Glomerular visceral epithelial cell (primary cell): ENCODE results near the gene UBLCP1.
"Not testable (repeated sequence)": the region's sequence is repeated elsewhere in the genome, so short reads cannot be mapped to it uniquely, and the experiment has no call there.

Source experiments
- DNase-seq: peaks from one replicate; pipeline ENCODE4 v3.0.0-alpha.2; 2016; ENCODE audit errors: extremely low spot score

The UBLCP1 gene

DNA sequence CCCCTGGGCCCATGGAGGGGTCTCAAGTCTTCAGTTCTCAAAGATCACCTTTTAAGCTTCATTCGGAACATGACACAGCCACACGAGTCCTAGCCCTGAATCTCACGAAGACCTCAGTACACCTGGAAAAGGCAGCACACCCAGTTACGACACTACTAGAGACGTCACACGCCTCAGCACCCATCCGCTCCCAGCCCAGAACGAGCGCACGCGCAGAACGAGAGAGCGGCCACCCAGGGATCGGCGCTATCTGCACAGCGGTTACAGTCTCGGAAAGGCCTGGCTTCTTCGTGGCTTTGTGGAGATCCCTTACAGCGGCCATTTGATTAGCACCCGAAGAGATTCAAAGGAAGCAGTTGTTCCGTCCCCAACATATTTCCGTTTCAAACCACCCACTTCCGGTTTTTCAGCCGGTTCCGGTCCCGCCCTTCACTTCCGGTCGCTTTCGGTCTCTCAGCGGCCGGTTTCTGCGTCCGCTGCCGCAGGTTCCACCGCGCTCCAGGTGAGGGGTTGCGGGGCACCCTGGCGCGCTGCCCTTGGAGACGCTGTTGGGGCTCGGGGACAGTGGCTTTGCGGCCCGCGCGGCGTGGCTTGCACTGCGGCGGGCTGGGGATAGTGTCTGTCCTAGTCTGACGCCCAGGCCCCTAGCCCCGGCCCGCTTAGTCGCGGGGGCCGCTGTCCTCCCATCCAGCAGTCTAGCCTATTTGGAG, at the start of gene UBLCP1:
TSS of gene UBLCP1 (plus strand) at position 432 of the 710 bp plus-strand sequence. CDS start 5,626 bp downstream, outside the sequence.
- peak; percentile 83 for DNase-seq

DNA sequence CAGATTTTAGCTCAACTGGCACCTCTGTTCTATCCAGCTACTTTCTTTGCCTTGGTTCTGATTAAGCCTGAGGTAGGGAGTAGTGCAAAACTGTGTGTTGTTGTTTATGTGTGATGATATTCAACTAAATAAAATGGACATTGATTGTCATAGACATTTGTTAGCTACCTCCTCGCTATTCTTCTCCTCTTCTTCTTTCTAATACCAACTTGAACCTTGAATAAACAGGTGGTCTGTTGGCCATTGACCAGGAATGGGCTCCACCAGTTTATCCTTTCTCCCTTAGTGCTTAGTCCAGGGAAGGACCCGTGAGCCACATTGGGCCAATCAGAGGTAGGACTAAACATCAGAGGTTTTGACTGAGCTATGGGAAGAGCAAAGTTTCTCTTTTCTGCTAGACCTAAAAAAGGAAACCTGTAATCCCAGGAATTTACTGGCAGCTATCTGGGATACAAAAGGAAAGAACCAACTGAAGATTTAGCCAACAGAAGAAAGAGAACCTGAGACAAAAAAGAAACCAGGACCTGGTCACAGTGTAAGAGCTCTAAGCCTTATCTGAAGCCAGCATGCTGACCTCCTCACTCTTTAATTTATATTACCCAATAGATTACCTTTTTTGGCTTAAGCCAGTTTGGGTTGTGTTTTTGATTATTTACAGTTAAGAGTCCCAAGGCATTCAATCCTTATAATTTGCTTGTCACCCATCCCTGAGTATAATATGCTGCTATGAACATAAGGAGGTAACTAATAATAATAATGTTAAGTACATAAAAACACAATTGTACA, 48.4 kb upstream of the UBLCP1 start:
- no peak for DNase-seq

GRCh38 chr5:159215886-159216285, 47.2 kb upstream of the UBLCP1 start:
- DNase-seq: no peak

GRCh38 chr5:159216454-159216853, 46.6 kb upstream of the UBLCP1 start:
- DNase-seq: no peak

GRCh38 chr5:159217236-159217635, 45.9 kb upstream of the UBLCP1 start:
- no peak for DNase-seq

DNA sequence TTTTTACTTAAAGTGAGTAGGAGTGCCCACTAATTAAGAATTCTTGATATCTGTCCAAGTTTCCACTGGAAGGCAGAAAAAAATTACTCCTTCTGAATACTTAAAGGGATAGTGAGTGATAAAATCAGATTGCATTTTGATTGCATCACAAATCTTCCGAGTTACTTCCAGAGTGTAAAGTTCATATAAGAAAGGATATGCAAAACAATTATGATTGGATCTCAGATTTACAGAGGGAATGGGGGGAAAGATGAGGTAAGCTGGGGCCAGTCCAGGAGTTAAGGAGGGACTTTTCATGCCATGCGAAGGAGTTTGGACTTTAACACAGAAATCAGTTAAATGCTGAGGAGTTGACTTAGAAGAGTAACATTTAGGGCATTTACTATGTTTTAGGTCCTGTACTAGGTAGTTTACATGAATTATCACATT, 44.5 kb upstream of the UBLCP1 start:
- no peak for DNase-seq

GRCh38 chr5:159220206-159220605, 42.9 kb upstream of the UBLCP1 start:
- DNase-seq: no peak

DNA sequence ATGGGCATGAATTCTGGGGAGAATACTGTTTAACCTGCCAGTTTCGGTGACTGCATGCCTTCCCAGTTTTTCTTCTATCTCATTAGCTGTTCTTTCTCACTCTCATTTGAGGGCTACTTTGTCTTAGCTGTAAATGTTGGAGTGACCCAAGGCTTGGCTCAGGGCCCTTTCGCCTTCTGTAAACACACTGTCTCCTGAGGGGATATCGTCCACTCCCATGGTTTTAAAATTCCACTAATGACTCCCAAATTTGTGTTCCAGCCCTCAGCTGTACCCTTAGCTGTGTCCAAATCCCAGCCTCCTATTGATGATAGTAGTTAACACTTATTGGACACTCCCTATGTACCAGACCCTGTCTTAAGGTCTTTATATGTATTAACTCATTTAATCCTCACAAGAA, 39.6 kb upstream of the UBLCP1 start:
- no peak for DNase-seq

- no peak for DNase-seq
Measured at GRCh38 chr5:159224471-159224870, 38.6 kb upstream of the UBLCP1 start.

- DNase-seq: no peak
Measured at GRCh38 chr5:159226451-159226850, 36.6 kb upstream of the UBLCP1 start.

DNA sequence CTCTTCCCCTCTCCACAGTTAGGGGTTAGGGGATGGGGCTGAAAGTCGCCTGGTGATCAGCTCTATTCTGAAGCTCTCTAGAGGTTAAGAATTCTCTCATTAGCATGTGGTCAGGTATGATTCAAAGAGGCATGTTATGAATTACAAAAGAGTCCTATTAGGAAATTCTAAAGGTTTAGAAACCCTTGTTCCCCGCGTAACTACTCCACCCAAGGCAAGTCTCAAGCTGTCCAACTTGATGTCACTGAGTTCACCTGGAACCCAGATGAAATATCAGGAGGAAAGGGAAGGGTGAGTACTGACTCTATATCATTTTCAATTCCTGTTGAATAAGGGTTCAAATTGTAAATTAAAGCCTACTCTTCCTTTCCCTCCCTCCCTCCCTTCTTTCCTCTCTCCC, 35.6 kb upstream of the UBLCP1 start:
- no peak for DNase-seq

DNA sequence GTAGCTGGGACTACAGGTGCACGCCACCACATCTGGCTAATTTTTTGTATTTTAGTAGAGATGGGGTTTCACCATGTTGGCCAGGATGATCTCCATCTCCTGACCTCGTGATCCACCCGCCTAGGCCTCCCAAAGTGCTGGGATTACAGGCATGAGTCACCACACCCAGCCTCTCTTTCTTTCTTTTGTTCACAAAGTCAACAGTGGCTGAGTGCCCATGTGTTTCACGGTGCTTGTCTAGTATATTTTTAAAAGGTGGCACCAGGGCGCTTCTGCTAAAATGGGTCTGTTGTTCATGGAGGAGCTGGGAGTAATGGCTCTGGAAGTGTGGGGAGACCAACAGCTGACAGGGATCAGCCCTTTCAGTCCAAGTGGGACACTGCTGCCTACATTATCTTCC, 35.0 kb upstream of the UBLCP1 start:
- DNase-seq: not testable (repeated sequence)

DNA sequence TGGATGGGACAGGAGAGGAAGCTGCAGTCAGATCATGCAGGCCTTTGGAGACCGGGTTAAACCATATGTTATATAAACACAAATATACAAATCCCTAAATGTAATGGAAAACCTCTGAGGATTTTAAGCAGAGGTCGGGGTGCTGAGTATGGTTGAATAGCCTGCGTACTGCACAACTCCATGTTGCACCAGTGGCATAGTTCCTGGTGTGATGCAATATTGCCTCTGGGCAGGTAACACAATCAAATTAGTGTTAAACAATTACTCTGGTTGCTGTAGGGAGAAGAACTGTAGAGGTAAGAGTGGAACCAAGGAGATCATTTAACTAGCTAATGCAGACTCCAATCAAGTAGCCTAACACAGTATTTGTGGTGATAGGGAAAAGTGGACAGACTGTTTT, 32.4 kb upstream of the UBLCP1 start:
- DNase-seq: no peak

DNA sequence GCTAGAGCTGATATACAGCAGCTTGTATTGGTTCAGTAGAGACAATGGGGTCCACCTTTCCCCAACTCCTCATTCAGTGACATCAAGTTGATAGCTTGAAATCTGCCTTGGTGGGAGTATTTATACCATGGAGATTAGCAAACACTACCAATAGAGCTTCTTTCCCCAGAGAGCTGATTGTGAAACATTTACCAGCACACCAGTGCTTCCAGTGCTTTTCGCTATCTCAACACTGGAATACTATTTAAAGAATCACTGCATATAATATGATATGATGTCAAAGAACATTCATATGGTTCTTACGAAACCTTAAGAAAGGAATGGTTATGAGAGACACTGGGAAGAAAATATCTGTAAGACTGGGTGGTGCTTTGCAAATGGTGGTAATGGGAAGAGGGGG, 31.9 kb upstream of the UBLCP1 start:
- DNase-seq: no peak

DNA sequence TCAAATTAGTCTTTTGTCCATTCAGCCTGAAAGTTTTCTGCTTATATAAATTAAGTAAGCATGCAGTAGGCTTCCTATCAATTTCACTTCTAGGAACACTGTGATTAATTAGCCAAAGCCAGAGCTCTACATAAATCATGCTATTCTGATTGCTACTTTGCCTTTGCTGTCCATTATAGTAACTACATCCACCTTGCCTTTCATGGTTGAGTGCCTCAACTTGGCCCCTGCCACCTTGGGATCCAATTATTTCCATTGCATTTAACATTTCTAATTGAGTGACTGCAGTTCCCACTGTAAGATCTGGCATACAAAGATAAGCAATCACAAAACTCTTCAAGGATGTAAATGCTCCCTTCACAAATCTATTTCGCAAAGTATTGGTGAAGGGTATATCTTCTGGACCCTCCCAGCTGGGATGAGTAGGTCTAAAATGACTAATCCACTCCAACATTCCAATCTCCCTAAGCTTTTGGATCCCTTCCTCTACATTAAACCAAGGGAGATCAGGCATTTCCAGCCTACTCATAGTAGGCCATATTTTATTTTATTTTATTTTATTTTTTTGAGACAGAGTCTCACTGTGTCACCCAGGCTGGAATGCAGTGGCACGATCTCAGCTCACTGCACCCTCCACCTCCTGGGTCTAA, 27.1 kb upstream of the UBLCP1 start:
- not testable (repeated sequence) for DNase-seq

DNA sequence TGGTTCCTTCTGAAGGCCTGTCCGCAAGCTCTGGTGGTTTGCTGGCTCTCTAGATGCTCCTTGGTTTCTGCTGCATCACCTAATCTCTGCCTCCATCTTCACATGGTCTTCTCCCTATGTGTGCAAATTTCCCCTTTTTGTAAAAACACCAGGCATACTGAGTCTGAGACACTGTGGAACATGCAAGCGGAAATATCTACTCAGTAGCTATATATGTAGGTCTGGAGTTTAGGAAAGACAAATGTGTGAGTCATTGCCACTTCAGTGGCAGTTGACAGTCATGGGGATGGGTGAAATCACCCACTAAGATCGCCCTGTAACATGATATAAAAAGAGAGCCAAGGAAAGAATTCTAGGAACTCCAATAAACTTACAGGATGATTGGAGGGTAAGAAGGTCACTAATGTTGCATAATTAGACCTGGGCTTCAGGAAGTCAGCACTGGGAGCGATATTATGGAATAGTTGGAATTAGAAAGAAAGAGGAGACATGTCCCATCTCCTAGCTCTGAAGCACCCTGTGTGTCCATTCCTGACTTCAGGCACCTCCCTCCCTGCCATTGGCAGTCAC, 22.7 kb upstream of the UBLCP1 start:
- peak; percentile 8 for DNase-seq

GRCh38 chr5:159241946-159242552, 21.0 kb upstream of the UBLCP1 start:
- DNase-seq: no peak

DNA sequence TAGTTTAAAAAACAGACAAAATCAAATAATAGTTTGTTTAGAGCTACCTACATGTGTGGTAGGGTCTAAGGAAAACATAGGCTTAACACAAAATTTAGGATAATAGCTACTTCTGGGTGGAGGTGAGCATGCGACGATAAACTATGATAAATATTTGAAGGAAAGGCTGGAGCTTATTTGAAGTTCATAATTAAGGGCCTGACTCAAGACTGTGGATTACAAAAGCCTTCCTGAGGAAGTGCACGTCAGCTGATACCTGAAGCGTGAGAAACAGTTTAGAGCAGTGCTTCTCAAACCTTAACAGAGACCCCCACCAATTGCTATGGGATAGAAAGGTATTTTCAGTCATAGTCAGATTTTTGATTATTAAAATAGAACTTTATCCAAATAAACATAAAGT, 20.4 kb upstream of the UBLCP1 start:
- no peak for DNase-seq

- DNase-seq: no peak
Measured at GRCh38 chr5:159243385-159243784, 19.7 kb upstream of the UBLCP1 start.

GRCh38 chr5:159244163-159244562, 18.9 kb upstream of the UBLCP1 start:
- DNase-seq: no peak

DNA sequence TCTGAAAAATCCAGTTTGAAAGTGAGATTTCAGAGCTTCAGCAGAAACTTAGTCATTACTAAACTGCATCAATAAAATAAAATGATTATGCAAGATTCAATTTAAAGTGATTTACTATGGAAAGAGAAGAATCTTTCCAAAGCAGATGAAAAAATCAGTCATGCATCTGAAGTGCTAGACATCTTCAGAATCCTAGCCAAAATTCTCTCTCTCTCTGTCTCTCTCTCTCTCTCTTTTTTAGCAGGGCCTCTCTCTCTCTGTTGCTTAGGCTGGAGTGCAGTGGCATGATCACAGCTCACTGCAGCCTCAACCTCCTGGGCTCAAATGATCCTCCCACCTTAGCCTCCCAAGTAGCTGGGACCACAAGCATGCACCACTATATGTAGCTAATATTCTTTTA, 18.2 kb upstream of the UBLCP1 start:
- no peak for DNase-seq

DNA sequence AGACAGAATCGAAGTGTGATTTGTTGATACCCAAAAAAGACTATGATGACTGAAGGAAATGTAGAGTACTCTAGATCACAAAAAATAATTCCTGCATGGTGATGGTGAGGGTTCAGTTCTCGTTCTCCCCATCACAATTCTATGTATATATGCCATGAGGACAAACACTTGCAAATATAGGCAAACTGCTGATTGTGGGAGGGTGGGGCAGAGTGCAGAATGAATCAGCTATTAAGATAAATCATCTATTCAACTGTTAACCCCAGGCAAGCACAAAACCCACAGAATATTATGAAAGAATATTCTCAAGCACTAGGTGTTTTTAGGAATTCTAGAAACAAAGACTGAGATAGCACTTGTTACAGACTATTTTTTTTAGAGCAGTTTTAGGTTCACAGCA, 13.9 kb upstream of the UBLCP1 start:
- no peak for DNase-seq
